HEK293 (cell line): ENCODE results near the gene ANO1.
A peak's percentile ranks its signal among the peaks of the same experiment; 100 is the strongest.

Experiments used
- CTCF ChIA-PET: fragments of 350-600 bp; formaldehyde crosslinking; extraction: SDS; loops from one replicate; lab custom pipeline; 2021; ENCODE audit warnings: antibody characterized with exemption; lab: Yijun Ruan, JAX
- POLR2A ChIA-PET: fragments of 300-600 bp; formaldehyde crosslinking; extraction: SDS; loops from one replicate; lab custom pipeline; 2020; ENCODE audit warnings: antibody characterized with exemption, inconsistent platforms; lab: Yijun Ruan, JAX
- H3K27ac ChIP-seq: fragments of 200-500 bp; sonication (Bioruptor generic); 2 replicates; pipeline ENCODE4 v1.5.1; 2014; ENCODE audit warnings: low read depth, low read length, control low read depth, inconsistent platforms; ENCODE audit errors: extremely low read depth
- H3K36me3 ChIP-seq, 2 experiments: fragments of 200-500 bp in 1 of 2; sonication (Bioruptor generic) in 1 of 2; 1 replicate in 1 of 2; 2 replicates in 1 of 2; pipeline ENCODE4 v1.5.1; 2014 to 2017; ENCODE audit warnings: inconsistent platforms in 2 of 2, low read length in 2 of 2; ENCODE audit not compliant: control insufficient read depth in 2 of 2, insufficient read depth in 1 of 2
- H3K4me1 ChIP-seq: fragments of 200-500 bp; sonication (Bioruptor generic); 2 replicates; pipeline ENCODE4 v1.5.1; 2014; ENCODE audit warnings: mild to moderate bottlenecking, low read length, inconsistent platforms; ENCODE audit not compliant: control insufficient read depth, insufficient read depth
- H3K4me3 ChIP-seq: 2 replicates; pipeline ENCODE4 v1.5.1; 2011; ENCODE audit warnings: low read depth, mild to moderate bottlenecking, control low read depth, low read length, moderate library complexity
- H3K9me3 ChIP-seq: fragments of 200-500 bp; sonication (Bioruptor generic); 2 replicates; pipeline ENCODE4 v1.5.1; 2014; ENCODE audit warnings: low read depth, low read length, inconsistent platforms; ENCODE audit not compliant: control insufficient read depth, insufficient read depth
- KLF1 ChIP-seq: fragments of 450-650 bp; formaldehyde crosslinking; IDR thresholded peaks from 2 replicates; pipeline ENCODE4 v1.5.1; 2016; ENCODE audit warnings: missing biosample characterization, missing genetic modification characterization
- KLF17 ChIP-seq: fragments of 450-650 bp; formaldehyde crosslinking; IDR thresholded peaks from 2 replicates; pipeline ENCODE4 v1.5.1; 2016; ENCODE audit warnings: missing biosample characterization, missing genetic modification characterization
- SP3 ChIP-seq: fragments of 450-650 bp; formaldehyde crosslinking; IDR thresholded peaks from 2 replicates; pipeline ENCODE4 v1.5.1; 2016; ENCODE audit warnings: missing biosample characterization, missing genetic modification characterization
- ZBTB44 ChIP-seq: fragments of 450-650 bp; IDR thresholded peaks from 2 replicates; pipeline ENCODE4 v1.5.1; 2018; ENCODE audit warnings: missing biosample characterization, mild to moderate bottlenecking, missing genetic modification characterization
- ZIC2 ChIP-seq: fragments of 450-650 bp; formaldehyde crosslinking; IDR thresholded peaks from 2 replicates; pipeline ENCODE4 v1.5.1; 2016; ENCODE audit warnings: missing biosample characterization, missing genetic modification characterization
- ZNF311 ChIP-seq: fragments of 450-650 bp; formaldehyde crosslinking; IDR thresholded peaks from 2 replicates; pipeline ENCODE4 v1.5.1; 2017; ENCODE audit warnings: missing biosample characterization, missing genetic modification characterization, borderline replicate concordance
- ZNF549 ChIP-seq: fragments of 450-650 bp; IDR thresholded peaks from 2 replicates; pipeline ENCODE4 v1.5.1; 2018; ENCODE audit warnings: missing biosample characterization, missing genetic modification characterization, mild to moderate bottlenecking, inconsistent platforms, moderate library complexity
- ZNF561 ChIP-seq: fragments of 450-650 bp; IDR thresholded peaks from 2 replicates; pipeline ENCODE4 v1.5.1; 2018; ENCODE audit warnings: missing biosample characterization, missing genetic modification characterization, borderline replicate concordance
- ZNF626 ChIP-seq: fragments of 450-650 bp; sonication (Bioruptor Pico); formaldehyde crosslinking; IDR thresholded peaks from 2 replicates; pipeline ENCODE4 v1.5.1; 2018; ENCODE audit warnings: missing biosample characterization, missing genetic modification characterization, inconsistent platforms
- ZNF629 ChIP-seq: fragments of 450-650 bp; formaldehyde crosslinking; IDR thresholded peaks from 2 replicates; pipeline ENCODE4 v1.5.1; 2017; ENCODE audit warnings: missing biosample characterization, missing genetic modification characterization
- ZNF768 ChIP-seq: fragments of 450-650 bp; formaldehyde crosslinking; IDR thresholded peaks from 2 replicates; pipeline ENCODE4 v1.5.1; 2018; ENCODE audit warnings: missing biosample characterization, mild to moderate bottlenecking, missing genetic modification characterization
- ZSCAN16 ChIP-seq: fragments of 450-650 bp; formaldehyde crosslinking; IDR thresholded peaks from 2 replicates; pipeline ENCODE4 v1.5.1; 2016; ENCODE audit warnings: missing biosample characterization, missing genetic modification characterization
- TF ChIP-seq, protein P1 (sequence below): IDR thresholded peaks from 2 replicates; pipeline ENCODE4 v1.6.1; 2011; ENCODE audit warnings: mild to moderate bottlenecking, low read depth, low read length, borderline replicate concordance
- TF ChIP-seq, protein P2 (sequence below): fragments of 450-650 bp; formaldehyde crosslinking; IDR thresholded peaks from 2 replicates; pipeline ENCODE4 v1.5.1; 2016; ENCODE audit warnings: missing biosample characterization, missing genetic modification characterization

The ANO1 gene

GRCh38 chr11:70140711-70141485, 62.8 kb downstream of the ANO1 start:
- TF ChIP-seq ZNF768 (tag by site-specific recombination) (0 out of 2 replicates have a peak, but pooled peaks have one; percentile 37), ZNF629 (tag by site-specific recombination) (no peak), ZSCAN16 (tag by site-specific recombination) (no peak)
- no peaks in the 10 kb centered on the region for H3K9me3 ChIP-seq
- ChIA-PET CTCF (interaction anchor here (0.5 to 1.1 kb wide), 3 partner anchors 32 to 191 kb away, joined by 3 to 4 read pairs (median 4); no protein-coding TSS in a partner anchor), POLR2A (no interaction called here)
- H3K27ac ChIP-seq: no peak overlapping the region
- no peak overlapping the region for H3K4me3 ChIP-seq
- H3K4me1 ChIP-seq: no peaks in the 10 kb centered on the region
- no peaks in the 10 kb centered on the region for H3K36me3 ChIP-seq

- ChIA-PET POLR2A (interaction anchor here (0.7 kb wide), 1 partner anchor 119 kb away, joined by 3 read pairs; no protein-coding TSS in a partner anchor), CTCF (interaction anchor here (0.5 to 1.1 kb wide), 4 partner anchors 32 to 191 kb away, joined by 3 to 4 read pairs (median 4); no protein-coding TSS in a partner anchor)
- TF ChIP-seq ZIC2 (peak; percentile 59; the same call in 1 of the 2 replicates), ZNF549 (tag by site-specific recombination) (no peak), ZNF626 (tag by site-specific recombination) (no peak)
- TF ChIP-seq, protein P1, sequence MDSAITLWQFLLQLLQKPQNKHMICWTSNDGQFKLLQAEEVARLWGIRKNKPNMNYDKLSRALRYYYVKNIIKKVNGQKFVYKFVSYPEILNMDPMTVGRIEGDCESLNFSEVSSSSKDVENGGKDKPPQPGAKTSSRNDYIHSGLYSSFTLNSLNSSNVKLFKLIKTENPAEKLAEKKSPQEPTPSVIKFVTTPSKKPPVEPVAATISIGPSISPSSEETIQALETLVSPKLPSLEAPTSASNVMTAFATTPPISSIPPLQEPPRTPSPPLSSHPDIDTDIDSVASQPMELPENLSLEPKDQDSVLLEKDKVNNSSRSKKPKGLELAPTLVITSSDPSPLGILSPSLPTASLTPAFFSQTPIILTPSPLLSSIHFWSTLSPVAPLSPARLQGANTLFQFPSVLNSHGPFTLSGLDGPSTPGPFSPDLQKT: no peak
- Histone ChIP-seq H3K9me3 (no peaks in the 10 kb centered on the region), H3K4me1 (no peaks in the 10 kb centered on the region), H3K4me3 (no peak overlapping the region), H3K36me3 (no peaks in the 10 kb centered on the region), H3K27ac (no peak overlapping the region)
Observed at GRCh38 chr11:70141486-70142220, 63.5 kb downstream of the ANO1 start.

DNA sequence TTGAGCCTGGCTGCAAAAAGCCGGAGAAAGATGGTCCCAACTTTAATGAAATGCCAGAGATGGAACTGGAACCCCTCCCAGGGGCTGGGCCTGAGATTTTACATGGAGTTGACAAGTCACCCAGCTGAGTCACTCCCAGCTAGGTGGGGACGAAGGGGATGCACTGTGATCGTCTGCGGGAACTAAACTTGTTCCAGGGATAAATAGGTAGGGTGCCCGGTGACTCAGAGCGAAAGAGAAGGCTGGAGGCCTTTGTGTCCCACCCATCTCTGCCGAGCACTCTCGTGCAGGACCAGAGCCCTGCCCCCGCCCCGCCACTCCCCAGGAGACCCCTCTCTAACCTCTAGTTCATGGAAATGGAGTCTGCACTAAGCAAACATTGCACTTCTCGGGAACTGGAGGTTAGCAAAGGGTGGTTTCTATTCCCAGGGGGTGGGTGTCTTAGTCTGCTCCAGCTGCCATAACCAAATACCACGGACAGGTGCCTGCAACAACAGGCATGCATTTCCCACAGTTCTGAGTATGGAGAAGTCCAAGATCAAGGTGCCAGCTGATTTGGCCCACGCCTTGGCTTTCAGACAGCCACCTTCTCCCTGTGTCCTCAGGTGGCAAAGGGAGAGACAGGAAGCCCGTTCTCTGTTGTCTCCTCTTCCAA, 64.2 kb downstream of the ANO1 start:
- Histone ChIP-seq H3K4me3 (no peak overlapping the region), H3K27ac (no peak overlapping the region), H3K36me3 (no peaks in the 10 kb centered on the region), H3K4me1 (no peaks in the 10 kb centered on the region), H3K9me3 (no peaks in the 10 kb centered on the region)
- CTCF ChIA-PET: interaction anchor here (0.6 kb wide), 1 partner anchor 120 kb away, joined by 3 read pairs; no protein-coding TSS in a partner anchor
- TF ChIP-seq SP3 (tag by site-specific recombination) (no peak), KLF17 (tag by site-specific recombination) (0 out of 2 replicates have a peak, but pooled peaks have one; percentile 48), ZNF561 (no peak), ZBTB44 (tag by site-specific recombination) (no peak), ZNF311 (tag by site-specific recombination) (no peak), KLF1 (0 out of 2 replicates have a peak, but pooled peaks have one; percentile 14)
- TF ChIP-seq, protein P2, sequence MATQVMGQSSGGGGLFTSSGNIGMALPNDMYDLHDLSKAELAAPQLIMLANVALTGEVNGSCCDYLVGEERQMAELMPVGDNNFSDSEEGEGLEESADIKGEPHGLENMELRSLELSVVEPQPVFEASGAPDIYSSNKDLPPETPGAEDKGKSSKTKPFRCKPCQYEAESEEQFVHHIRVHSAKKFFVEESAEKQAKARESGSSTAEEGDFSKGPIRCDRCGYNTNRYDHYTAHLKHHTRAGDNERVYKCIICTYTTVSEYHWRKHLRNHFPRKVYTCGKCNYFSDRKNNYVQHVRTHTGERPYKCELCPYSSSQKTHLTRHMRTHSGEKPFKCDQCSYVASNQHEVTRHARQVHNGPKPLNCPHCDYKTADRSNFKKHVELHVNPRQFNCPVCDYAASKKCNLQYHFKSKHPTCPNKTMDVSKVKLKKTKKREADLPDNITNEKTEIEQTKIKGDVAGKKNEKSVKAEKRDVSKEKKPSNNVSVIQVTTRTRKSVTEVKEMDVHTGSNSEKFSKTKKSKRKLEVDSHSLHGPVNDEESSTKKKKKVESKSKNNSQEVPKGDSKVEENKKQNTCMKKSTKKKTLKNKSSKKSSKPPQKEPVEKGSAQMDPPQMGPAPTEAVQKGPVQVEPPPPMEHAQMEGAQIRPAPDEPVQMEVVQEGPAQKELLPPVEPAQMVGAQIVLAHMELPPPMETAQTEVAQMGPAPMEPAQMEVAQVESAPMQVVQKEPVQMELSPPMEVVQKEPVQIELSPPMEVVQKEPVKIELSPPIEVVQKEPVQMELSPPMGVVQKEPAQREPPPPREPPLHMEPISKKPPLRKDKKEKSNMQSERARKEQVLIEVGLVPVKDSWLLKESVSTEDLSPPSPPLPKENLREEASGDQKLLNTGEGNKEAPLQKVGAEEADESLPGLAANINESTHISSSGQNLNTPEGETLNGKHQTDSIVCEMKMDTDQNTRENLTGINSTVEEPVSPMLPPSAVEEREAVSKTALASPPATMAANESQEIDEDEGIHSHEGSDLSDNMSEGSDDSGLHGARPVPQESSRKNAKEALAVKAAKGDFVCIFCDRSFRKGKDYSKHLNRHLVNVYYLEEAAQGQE (tag by site-specific recombination): 0 out of 2 replicates have a peak, but pooled peaks have one; percentile 24
- POLR2A ChIA-PET: interaction anchor here (0.7 kb wide), 1 partner anchor 119 kb away, joined by 3 read pairs; no protein-coding TSS in a partner anchor
